NAMALWA (cell line): ENCODE results near the gene SGPP2.
A peak's percentile ranks its signal among the peaks of the same experiment; 100 is the strongest.

Experiments used
- DNase-seq: peaks from one replicate; pipeline ENCODE4 v3.0.0-alpha.2; 2015; ENCODE audit warnings: low spot score

The SGPP2 gene

GRCh38 chr2:222525811-222526210, 101.5 kb downstream of the SGPP2 start:
- no peak for DNase-seq

- DNase-seq, result no peak
Measured at GRCh38 chr2:222526480-222527277, 102.3 kb downstream of the SGPP2 start.

- DNase-seq, result no peak
Measured at GRCh38 chr2:222532315-222532714, 108.0 kb downstream of the SGPP2 start.

GRCh38 chr2:222535477-222535876, 111.1 kb downstream of the SGPP2 start:
- DNase-seq, result no peak

GRCh38 chr2:222538535-222538934, 114.2 kb downstream of the SGPP2 start:
- no peak for DNase-seq

GRCh38 chr2:222544661-222545060, 120.3 kb downstream of the SGPP2 start:
- no peak for DNase-seq

- no peak for DNase-seq
Measured at GRCh38 chr2:222545823-222546795, 121.8 kb downstream of the SGPP2 start.

GRCh38 chr2:222547083-222547482, 122.7 kb downstream of the SGPP2 start:
- DNase-seq, result no peak

GRCh38 chr2:222548992-222549391, 124.6 kb downstream of the SGPP2 start:
- no peak for DNase-seq

GRCh38 chr2:222554517-222554916, 130.2 kb downstream of the SGPP2 start:
- DNase-seq, result no peak

- DNase-seq, result no peak
Measured at GRCh38 chr2:222561151-222561550, 136.8 kb downstream of the SGPP2 start.

GRCh38 chr2:222561817-222562645, 137.7 kb downstream of the SGPP2 start:
- DNase-seq, result peak; percentile 72

- DNase-seq, result no peak
Measured at GRCh38 chr2:222563106-222563718, 138.9 kb downstream of the SGPP2 start.

GRCh38 chr2:222563936-222564335, 139.6 kb downstream of the SGPP2 start:
- DNase-seq, result no peak

- no peak for DNase-seq
Measured at GRCh38 chr2:222566229-222566628, 141.9 kb downstream of the SGPP2 start.

- no peak for DNase-seq
Measured at GRCh38 chr2:222568865-222569264, 144.5 kb downstream of the SGPP2 start.

- DNase-seq, result no peak
Measured at GRCh38 chr2:222569826-222570225, 145.5 kb downstream of the SGPP2 start.

- DNase-seq, result no peak
Measured at GRCh38 chr2:222572264-222572721, 147.9 kb downstream of the SGPP2 start.

GRCh38 chr2:222572751-222573174, 148.4 kb downstream of the SGPP2 start:
- DNase-seq, result no peak

- no peak for DNase-seq
Measured at GRCh38 chr2:222575618-222576017, 151.3 kb downstream of the SGPP2 start.
